GM23248 (cell line): ENCODE measurements around the gene PSMB7.

Experiments used
- EZH2 ChIP-seq: fragments of 200-600 bp; sonication (generic); IDR thresholded peaks from 2 replicates; pipeline ENCODE4 v1.6.1; 2018; ENCODE audit warnings: antibody characterized with exemption, mild to moderate bottlenecking; ENCODE audit not compliant: insufficient read depth, poor library complexity, severe bottlenecking
- EZH2phosphoT487 ChIP-seq: fragments of 200-600 bp; sonication (generic); IDR thresholded peaks from 2 replicates; pipeline ENCODE4 v1.6.1; 2018; ENCODE audit warnings: antibody characterized with exemption, moderate library complexity, mild to moderate bottlenecking, low read depth; ENCODE audit not compliant: insufficient read depth

GRCh38 chr9:124394596-124394995 lies 20.6 kb downstream of the PSMB7 start:
- no peak for TF ChIP-seq EZH2phosphoT487
- TF ChIP-seq EZH2 = no peak
